ENCODE results near the gene EFNA2. TPM values are rescaled to one million over a fixed set of nuclear protein-coding genes. Genes with fewer than 3 reads are reported as not detected.
A peak's percentile ranks its signal among the peaks of the same experiment; 100 is the strongest.
"Not testable (repeated sequence)": the region's sequence is repeated elsewhere in the genome, so short reads cannot be mapped to it uniquely, and the experiment has no call there.

Gene EFNA2
- total RNA-seq, 6 experiments from 2014 or later, result 4.2 to 10.3 (median 5.6) TPM

DNA sequence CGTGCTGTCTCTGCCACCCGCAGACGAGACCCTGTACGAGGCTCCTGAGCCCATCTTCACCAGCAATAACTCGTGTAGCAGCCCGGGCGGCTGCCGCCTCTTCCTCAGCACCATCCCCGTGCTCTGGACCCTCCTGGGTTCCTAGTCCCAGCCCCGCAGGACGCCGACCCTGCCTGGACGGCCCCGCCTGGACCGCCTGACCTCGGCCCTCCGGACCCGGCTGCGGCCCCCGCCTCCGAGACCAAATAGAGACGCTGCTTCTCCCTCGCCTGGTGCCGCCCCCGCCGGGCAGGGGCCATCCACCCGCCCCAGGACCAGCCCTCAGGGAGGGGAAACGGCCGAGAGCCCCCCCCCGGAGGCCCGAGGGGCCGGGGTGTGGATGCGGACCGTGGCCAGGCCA, 14.1 kb downstream of the EFNA2 start:
- WGBS (ENCODE audit: insufficient coverage, low coverage, low lambda C conversion rate, missing lambda C conversion rate), result 60% methylated on average over 1 of the region's 34 CpGs
- Histone ChIP-seq H3K4me3 (no peak overlapping the region), H3K9me3 (no peaks in the 10 kb centered on the region), H3K27me3 (no peaks in the 10 kb centered on the region), H3K36me3 (no peaks in the 10 kb centered on the region), H3K4me1 (peaks cover 0 to 19% (median 5%) of the 10 kb centered on the region in 4 donors), H3K27ac (no peak overlapping the region)
- intact Hi-C loops (cut with DNase I), result loop anchor here in 1 of 2 donors (10.0 kb wide), 1 partner anchor 65 kb away; no protein-coding TSS in a partner anchor
- DNase-seq (no peak), ATAC-seq (no peak)
- TF ChIP-seq, protein P1, sequence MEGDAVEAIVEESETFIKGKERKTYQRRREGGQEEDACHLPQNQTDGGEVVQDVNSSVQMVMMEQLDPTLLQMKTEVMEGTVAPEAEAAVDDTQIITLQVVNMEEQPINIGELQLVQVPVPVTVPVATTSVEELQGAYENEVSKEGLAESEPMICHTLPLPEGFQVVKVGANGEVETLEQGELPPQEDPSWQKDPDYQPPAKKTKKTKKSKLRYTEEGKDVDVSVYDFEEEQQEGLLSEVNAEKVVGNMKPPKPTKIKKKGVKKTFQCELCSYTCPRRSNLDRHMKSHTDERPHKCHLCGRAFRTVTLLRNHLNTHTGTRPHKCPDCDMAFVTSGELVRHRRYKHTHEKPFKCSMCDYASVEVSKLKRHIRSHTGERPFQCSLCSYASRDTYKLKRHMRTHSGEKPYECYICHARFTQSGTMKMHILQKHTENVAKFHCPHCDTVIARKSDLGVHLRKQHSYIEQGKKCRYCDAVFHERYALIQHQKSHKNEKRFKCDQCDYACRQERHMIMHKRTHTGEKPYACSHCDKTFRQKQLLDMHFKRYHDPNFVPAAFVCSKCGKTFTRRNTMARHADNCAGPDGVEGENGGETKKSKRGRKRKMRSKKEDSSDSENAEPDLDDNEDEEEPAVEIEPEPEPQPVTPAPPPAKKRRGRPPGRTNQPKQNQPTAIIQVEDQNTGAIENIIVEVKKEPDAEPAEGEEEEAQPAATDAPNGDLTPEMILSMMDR (IDR thresholded peaks at IDR 0.05), result no peak
- no peak for TF ChIP-seq POLR2A (IDR thresholded peaks at IDR 0.05)

DNA sequence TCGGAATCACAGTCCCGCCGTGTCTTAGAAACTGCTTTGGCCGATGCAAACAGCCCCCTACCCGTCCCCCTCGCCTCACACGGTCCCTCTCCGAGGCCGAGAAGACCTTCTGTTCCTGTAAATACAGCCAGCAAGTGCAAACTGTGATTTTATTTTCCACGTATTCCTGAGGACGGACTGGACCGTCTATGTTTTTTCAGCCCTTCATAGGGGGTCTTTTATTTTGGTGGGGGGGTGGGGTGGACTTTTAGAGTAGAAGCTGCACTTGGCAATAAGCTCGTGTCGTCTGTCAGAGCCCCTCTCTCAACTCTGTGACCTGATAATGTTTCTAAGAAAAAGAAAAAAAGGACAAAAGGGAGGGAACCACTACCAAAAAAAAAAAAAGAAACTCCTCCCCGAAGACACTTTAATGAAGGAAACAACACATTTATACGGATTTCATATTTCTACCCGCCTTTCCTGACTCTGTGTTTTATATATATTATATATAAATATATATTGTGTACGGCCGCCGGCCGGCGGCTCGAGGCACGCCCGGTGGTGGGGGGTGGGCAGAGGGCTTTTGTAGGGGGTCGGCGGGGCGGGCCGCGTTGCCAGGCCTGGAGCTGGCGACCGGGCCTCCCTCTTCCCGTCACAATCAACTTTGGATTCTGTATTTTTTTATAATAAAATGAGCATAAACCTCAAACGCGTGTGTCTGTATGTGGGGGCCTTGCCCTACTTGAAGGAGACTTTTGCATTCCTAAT, 15.2 kb downstream of the EFNA2 start:
- TF ChIP-seq POLR2A (IDR thresholded peaks at IDR 0.05), result no peak
- TF ChIP-seq, protein P1 (IDR thresholded peaks at IDR 0.05), result no peak
- Histone ChIP-seq H3K27me3 (no peaks in the 10 kb centered on the region), H3K27ac (no peak overlapping the region), H3K4me3 (no peak overlapping the region), H3K36me3 (no peaks in the 10 kb centered on the region), H3K4me1 (peaks cover 0 to 16% (median 5%) of the 10 kb centered on the region in 4 donors), H3K9me3 (no peaks in the 10 kb centered on the region)
- intact Hi-C loops (cut with DNase I), result no loop called here
- ATAC-seq (no peak), DNase-seq (no peak)
- 83% methylated on average over 33 of the region's 35 CpGs for WGBS (ENCODE audit: insufficient coverage, low coverage, low lambda C conversion rate, missing lambda C conversion rate)

DNA sequence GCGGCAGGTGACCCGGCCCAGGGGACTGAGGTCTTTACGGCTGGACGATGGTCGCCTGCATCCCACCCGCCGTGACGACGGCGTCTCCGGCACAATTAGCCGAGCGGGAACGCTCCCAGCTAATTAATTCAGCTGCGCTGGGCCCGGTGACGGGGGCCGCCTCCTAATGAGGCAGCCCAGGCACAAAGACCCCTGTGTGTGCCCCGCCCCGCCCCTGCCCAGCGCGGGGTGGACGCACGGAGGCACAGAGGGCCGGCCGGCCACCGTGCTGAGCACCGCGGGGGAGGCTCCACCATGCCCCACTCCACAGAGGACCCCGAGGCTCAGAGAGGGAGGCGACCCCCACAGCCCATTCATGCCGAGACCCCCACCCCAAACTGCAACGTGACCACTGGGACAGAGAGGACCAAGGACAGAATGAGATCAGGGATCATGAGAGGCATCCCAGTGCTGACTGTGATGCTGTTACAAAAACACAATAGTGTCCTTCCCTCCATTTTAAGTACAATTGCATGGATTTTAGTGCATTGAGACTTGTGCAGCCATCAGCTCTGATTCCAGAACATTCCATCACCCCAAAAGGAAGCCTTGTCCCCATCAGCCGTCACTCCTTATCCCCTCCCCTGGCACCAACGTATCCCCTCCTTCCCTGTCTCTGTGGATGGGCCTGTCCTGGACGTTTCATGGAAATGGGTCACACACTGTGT, 17.0 kb downstream of the EFNA2 start:
- WGBS (ENCODE audit: insufficient coverage, low coverage, low lambda C conversion rate, missing lambda C conversion rate), result 28% methylated on average over 3 of the region's 36 CpGs
- H3K4me1 ChIP-seq, result peaks cover 0 to 16% (median 5%) of the 10 kb centered on the region in 4 donors
- no peaks in the 10 kb centered on the region for H3K36me3 ChIP-seq
- no peak for TF ChIP-seq POLR2A (IDR thresholded peaks at IDR 0.05)
- TF ChIP-seq, protein P1 (IDR thresholded peaks at IDR 0.05), result no peak
- no peak for DNase-seq
- no peak for ATAC-seq
- no peak overlapping the region for H3K27ac ChIP-seq
- no peaks in the 10 kb centered on the region for H3K9me3 ChIP-seq
- H3K4me3 ChIP-seq, result no peak overlapping the region
- intact Hi-C loops (cut with DNase I), result no loop called here
- H3K27me3 ChIP-seq, result no peaks in the 10 kb centered on the region

DNA sequence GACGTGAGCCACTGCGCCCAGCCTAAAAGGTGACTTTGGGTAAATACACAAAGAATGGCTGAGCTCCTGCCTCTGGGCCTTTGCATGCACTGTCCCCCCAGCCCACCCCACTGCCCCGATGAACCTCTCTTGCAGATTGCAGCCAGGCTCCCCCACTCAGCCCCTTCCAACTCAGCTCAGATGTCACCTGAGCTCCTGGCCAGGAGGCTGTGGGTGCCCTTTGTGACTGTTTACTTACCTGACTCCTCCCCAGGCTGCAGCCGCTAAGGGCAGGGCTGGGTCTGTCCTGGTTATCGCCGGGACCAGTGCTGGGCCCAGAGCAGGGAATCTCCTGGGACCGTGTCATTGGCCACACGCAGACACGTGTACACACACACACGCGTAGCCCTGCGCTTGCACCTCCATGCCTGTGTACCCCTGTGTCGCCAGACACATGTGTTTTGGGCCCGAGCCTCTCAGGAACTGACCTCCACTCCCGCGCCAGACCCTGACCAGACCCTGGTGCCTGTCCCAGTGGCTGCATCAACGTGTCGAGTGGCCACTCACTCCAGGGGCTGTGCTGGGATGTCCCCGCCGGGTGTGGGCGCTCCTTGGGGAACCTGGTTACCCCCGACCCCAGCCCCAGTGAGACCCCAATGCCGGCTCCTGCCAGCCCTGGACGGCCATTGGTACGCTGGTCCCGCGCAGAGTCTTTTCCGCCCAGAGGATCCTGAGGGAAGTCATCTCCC, 18.7 kb downstream of the EFNA2 start:
- Histone ChIP-seq H3K4me3 (no peak overlapping the region), H3K4me1 (peaks cover 0 to 16% (median 5%) of the 10 kb centered on the region in 4 donors), H3K9me3 (no peaks in the 10 kb centered on the region), H3K36me3 (no peaks in the 10 kb centered on the region), H3K27ac (peak overlapping the region in 2 of 3 donors; percentile 49 to 59), H3K27me3 (no peaks in the 10 kb centered on the region)
- ATAC-seq (peak; percentile 98 to 99 (median 99)), DNase-seq (peak; percentile 80 to 93 (median 90))
- intact Hi-C loops (cut with DNase I), result no loop called here
- TF ChIP-seq, protein P1 (IDR thresholded peaks at IDR 0.05), result no peak
- TF ChIP-seq POLR2A (IDR thresholded peaks at IDR 0.05), result no peak
- 36% methylated on average over 10 of the region's 28 CpGs for WGBS (ENCODE audit: insufficient coverage, low coverage, low lambda C conversion rate, missing lambda C conversion rate)

DNA sequence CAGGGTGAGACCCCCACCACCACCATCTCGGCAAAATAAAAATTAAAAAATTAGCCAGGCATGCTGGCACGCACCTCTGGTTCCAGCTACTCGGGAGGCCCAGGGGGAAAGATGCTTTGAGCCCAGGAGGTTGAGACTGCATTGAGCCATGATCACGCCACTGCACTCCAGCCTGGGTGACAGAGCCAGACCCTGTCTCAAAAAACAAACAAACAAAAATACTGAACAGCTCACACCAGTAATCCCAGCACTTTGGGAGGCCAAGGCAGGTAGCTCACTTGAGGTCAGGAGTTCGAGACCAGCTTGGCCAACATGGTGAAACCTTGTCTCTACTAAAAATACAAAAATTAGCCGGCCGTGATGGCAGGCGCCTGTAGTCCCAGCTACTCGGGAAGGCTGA, 19.7 kb downstream of the EFNA2 start:
- 78% methylated on average over 9 of the region's 9 CpGs for WGBS (ENCODE audit: insufficient coverage, low coverage, low lambda C conversion rate, missing lambda C conversion rate)

More for the DNA sequence above, 19.7 kb downstream of the EFNA2 start:
- H3K9me3 ChIP-seq; ATAC-seq; DNase-seq; H3K36me3 ChIP-seq; H3K27ac ChIP-seq; H3K27me3 ChIP-seq; H3K4me3 ChIP-seq; intact Hi-C loops (cut with DNase I): not testable (repeated sequence)
- H3K4me1 ChIP-seq, result peaks cover 0 to 16% (median 5%) of the 10 kb centered on the region in 4 donors
